ENCODE results near the gene C16orf86.

C16orf86 gene

DNA sequence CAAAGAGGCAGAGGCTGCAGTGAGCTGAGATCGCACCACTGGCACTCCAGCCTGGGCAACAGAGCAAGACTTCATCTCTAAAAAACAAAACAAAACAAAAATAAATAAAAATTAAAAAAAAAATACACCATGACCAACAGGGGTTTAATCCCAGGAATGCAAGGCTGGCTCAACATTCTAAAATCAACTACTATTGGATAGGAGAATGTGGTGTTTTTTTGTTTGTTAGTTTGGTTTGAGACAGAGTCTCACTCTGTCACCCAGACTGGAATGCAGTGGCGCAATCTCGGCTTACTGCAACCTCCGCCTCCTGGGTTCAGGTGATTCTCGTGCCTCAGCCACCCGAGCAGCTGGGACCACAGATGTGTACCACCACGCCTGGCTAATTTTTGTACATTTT is 32.7 kb downstream of the C16orf86 start:
- DNase-seq, result no peak

DNA sequence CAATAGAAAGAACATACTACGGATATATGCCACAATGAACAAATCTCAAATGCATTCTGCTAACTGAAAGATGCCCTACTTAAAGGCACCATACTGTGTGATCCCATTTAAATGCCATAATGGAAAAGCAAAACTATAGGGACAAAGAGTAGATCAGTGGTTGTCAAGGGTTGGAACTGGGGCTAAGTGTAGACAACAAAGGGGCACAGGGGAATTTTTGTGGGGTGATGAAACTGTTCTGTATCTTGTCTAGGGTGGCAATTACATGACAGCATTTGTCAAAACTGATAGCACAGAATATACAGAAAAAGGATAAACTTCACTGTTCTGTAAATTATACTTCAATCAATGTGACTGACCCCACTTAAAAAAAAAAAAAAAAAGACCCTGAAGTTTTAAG is 34.8 kb downstream of the C16orf86 start:
- DNase-seq, result no peak

DNA sequence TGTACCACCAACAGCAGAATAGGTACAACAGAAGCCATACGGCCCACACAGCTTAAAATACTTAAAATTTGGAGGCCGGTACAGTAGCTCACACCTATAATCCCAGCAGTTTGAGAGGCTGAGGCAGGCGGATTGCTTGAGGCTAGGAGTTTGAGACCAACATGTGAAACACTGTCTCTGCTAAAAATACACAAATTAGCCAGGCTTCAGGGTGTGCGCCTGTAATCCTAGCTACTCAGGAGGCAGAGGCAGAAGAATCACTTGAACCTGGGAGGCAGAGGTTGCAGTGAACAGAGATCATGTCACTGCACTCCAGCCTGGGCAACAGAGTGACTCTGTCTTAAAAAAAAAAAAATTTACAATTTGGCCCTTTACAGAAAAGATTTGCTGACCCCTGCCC is 35.5 kb downstream of the C16orf86 start:
- DNase-seq, result no peak

DNA sequence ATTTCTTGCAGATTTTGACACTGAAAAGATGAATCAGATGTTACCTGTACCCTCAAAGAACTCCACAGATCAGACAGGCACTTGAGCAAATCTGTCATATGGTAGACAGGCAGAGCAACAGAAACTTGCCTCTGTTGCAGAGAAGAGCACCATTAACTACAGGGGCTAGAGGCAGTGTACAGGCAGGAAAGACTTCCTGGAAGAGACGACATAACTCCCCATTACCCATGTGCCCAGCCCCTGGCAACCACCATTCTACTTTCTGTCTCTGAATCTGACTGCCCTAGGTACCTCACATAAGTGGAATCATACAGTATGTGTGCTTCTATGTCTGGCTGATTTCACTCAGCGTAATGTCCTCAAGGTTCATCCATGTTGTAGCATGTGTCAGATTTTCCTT is 37.0 kb downstream of the C16orf86 start:
- no peak for DNase-seq

DNA sequence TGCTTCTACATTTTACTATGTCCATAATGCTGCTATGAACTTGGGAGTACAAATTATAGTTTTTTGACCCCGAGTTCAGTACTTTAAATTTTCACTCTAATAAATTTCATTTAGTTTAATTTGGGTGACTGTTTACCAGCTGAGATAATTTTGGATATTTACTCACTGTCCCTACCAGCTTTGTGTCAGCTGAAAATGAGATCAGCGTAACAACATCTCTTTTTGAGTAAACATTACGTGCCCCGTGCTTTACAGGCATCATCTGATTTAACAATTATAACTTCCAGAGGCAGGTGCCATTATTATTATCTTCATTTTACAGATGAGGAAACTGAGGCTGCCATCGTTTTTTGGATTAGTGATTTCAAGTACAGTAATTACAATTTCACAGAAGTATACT is 37.5 kb downstream of the C16orf86 start:
- DNase-seq, result no peak

DNA sequence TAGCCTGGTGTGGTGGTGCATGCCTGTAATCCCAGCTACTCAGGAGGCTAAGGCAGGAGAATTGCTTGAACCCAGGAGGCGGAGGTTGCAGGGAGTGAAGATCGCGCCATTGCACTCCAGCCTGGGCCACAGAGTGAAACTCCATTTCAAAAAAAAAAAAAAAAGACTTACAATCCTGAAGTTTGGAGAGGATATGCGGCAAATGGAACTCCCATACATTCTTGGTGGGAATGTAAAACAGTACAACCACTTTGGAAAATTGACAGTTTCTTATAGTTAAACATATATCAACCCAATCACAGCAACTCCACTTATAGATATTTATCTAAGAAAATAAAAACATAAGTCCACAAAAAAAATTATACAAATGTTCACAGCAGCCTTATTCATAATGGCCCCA is 40.6 kb downstream of the C16orf86 start:
- DNase-seq, result no peak

DNA sequence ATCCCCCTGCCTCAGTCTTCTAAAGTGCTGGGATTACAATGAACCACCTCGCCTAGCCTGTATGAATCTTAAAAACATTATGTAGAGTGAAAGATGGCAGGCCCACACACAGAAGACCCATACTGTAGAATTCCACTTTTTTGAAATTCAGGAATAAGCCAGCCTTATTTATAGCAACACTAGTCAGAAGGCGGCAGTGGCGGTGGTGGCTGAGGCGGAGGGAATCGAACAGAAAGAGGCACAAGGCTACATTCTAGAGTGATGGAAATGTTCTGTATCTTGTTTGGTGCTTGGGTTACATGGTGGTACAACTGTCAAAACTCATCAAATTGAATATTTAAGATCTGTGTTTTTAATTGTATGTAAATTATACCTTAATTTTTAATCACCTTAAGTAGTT is 41.2 kb downstream of the C16orf86 start:
- DNase-seq, result no peak

DNA sequence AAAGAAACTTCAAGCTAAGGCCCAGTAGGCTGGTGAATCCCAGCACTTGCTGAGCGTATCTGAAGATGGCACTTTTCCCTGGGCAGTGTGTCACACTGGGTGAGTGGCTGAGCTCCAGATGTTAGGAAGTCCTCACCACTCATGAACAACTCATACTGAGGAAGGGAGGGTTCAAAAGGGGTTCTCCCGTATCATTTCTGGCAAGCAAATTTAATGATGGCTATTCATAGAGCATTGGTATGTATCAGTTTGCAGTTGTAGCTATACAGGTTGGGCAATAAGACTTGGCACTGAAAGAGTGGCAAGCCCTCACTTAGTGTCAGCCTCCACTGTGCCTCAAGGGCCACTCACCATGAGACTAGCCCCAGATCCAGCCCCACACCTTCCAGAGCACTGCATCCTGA is 41.8 kb downstream of the C16orf86 start:
- DNase-seq, result no peak

DNA sequence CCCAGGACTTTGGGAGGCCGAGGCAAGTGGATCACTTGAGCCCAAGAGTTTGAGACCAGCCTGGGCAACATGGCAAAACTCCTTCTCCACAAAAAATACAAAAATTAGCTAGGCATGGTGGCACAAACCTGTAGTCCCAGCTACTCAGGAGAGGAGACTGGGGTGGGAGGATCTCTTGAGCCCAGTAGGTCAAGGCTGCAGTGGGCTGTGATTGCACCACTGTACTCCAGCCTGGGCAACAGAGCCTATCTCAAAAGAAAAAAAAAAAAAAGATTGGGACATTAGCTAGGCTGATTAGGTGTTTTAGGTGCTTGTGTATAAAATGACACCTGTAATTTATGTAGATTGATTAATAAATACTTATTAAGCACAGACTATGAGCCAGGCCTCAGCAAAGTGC is 42.4 kb downstream of the C16orf86 start:
- no peak for DNase-seq

DNA sequence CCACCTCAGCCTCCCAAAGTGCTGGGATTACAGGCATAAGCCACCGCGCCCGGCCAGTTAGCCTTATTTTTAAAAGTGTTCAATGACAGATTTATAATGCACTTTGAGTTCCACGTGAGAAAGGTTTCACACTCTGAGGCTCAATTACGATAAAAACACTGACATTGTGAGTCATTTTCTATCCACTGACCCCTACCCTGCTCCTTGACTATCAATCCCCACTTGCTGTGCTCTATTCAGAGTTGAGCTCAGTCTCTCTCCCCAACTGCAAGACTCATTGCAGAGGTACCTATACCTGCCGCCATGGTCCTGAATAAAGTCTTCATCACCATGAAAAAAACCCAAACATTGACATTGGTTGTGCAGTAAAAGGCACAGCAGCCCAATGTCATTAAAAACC is 44.0 kb downstream of the C16orf86 start:
- no peak for DNase-seq

DNA sequence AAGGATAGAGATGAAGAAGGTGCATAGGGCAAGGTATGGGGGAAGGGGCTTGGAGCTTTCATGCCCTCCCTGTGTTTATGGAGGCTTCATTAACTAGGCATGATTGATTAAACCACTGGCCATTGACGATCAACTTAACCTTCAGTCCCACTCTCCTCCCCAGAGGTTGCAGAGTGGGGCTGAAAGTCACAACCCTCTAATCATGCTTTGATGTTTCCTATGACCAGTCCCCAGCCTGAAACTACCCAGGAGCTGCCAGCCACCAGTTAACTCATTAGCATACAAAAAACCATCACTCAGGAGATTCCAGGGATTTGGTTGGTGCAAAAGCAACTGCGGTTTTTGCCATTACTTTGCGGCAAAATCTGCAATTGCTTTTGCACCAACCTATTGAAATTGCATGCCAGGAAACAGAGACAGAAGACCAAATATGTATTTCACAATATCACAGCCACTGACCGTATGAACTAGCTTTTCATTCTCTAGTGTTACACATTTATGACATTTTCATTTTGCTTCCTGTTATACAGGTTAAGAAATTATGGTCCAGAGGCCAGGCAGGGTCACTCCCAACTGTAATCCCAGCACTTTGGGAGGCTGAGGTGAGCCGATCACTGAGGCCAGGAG is 47.1 kb downstream of the C16orf86 start:
- no peak for DNase-seq

DNA sequence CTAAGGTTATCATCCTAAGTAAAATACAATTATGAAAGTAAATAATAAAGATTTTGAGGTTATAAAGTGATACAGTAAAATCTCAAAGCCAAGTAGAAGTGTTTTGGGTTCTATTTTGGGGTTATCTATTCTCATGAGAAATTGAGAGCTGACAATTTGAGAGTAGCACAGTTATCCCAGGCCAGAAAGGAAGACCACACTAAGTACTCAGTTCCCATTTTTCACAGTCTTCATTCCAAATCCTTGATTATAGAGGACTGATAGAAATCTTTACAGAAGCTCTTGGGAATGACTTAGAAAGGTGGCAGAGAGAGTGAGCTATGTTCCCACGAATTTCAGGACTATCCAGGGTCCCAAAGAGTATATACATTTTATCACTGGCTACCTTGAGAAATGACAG is 47.9 kb downstream of the C16orf86 start:
- DNase-seq, result no peak

DNA sequence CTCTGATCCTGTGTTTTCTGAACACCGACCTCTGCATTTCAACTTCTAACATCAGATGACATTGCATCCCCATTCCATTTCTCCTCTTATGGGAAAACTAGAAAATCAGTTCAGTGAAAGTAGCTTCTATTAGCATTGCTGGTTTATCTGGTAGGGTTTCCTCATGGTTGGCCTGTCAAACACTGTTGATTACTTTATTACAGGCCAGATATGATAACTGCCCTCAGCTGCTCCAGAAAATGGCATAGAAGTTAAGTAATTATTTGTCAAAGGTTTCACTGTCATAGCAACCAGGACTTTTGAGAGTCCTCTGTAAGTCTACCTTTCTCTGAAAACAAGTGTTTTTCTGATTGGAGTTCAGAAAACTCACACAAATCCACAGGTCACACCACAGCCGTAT is 49.5 kb downstream of the C16orf86 start:
- DNase-seq, result no peak
